Measurements from ENCODE around the gene BTN2A1.

DNA sequence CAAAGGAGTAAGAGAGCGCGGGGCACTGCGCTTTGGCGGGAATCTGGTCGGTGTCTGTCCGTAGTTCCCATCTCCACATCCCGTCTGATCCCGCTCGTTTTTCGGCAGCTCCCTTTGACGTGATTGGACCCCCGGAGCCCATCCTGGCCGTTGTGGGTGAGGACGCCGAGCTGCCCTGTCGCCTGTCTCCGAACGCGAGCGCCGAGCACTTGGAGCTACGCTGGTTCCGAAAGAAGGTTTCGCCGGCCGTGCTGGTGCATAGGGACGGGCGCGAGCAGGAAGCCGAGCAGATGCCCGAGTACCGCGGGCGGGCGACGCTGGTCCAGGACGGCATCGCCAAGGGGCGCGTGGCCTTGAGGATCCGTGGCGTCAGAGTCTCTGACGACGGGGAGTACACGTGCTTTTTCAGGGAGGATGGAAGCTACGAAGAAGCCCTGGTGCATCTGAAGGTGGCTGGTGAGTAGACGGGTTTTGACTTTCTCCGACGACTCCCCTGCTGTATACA is 43.8 kb downstream of the BTN2A1 start:
- TF ChIP-seq, protein P1, sequence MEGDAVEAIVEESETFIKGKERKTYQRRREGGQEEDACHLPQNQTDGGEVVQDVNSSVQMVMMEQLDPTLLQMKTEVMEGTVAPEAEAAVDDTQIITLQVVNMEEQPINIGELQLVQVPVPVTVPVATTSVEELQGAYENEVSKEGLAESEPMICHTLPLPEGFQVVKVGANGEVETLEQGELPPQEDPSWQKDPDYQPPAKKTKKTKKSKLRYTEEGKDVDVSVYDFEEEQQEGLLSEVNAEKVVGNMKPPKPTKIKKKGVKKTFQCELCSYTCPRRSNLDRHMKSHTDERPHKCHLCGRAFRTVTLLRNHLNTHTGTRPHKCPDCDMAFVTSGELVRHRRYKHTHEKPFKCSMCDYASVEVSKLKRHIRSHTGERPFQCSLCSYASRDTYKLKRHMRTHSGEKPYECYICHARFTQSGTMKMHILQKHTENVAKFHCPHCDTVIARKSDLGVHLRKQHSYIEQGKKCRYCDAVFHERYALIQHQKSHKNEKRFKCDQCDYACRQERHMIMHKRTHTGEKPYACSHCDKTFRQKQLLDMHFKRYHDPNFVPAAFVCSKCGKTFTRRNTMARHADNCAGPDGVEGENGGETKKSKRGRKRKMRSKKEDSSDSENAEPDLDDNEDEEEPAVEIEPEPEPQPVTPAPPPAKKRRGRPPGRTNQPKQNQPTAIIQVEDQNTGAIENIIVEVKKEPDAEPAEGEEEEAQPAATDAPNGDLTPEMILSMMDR (IDR thresholded peaks at IDR 0.05; ENCODE audit: low read depth, low read length, poor library complexity, severe bottlenecking) = no peak
- no peak for TF ChIP-seq EZH2phosphoT487 (IDR thresholded peaks at IDR 0.05; ENCODE audit: borderline replicate concordance, low read length)

All from DOHH2 (cell line).